ENCODE data around the gene NRIP2.
A peak's percentile ranks its signal among the peaks of the same experiment; 100 is the strongest.
"Not testable (repeated sequence)": the region's sequence is repeated elsewhere in the genome, so short reads cannot be mapped to it uniquely, and the experiment has no call there.

NRIP2 gene, protein sequence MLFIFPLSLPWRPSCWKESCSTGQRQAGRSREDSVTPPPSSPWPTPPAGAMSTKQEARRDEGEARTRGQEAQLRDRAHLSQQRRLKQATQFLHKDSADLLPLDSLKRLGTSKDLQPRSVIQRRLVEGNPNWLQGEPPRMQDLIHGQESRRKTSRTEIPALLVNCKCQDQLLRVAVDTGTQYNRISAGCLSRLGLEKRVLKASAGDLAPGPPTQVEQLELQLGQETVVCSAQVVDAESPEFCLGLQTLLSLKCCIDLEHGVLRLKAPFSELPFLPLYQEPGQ

DNA sequence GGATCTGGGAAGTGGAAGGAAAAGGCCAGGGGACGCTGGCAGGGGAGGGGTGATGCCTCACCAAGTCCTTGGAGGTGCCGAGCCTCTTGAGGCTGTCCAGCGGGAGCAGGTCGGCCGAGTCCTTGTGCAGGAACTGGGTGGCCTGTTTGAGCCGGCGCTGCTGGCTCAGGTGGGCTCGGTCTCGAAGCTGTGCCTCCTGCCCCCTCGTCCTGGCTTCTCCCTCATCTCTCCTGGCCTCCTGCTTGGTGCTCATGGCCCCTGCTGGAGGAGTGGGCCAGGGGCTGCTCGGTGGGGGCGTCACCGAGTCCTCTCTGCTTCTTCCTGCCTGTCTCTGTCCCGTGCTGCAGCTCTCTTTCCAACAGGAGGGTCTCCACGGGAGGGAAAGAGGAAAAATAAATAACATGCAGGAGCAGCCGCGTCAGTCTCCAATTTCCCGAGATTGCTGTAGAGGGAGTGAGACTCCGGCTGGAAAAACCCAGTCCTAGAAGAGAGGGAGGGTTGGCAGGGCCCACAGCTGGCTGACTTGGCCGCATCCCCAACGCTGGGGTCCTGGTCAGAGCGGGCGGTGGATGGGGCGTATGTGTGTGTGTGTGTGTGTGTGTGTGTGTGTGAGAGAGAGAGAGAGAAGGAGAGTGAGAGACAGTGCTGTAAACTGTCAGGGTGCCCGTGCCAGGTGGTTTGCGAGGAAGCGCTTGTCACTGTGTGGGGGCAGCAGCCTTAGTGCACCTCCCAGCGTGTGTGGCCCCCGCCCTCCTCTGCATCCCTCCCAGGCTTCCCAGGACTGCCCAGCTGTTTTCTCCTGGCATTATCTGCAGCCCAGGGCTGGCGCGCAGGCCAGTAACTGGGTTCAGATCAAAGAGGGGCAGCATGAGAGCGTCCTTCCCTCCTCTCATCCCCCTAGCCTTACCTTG, at the start of gene NRIP2:
NRIP2 (minus strand) TSS at position 455 of the 911 bp plus-strand sequence; CDS start at position 403, 52 bp downstream.
- DNase-seq = no peak

DNA sequence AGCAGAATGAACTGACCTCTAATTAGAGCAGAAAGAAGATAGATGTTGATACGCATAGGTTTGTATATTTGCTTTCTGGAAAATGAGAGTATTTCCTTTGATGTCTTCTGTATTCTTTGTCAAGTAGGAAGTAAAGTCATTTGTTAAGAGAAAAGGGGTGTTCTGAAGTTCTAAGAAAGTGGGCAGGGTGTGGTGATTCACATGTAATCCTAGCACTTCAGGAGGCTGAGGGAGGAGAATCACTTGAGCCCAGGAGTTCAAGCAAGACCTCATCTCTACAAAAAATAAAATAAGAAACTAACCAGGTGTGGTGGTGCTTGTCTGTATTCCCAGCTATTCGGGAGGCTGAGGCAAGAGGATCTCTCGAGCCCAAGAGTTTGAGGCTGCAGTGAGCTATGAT, 45.0 kb upstream of the NRIP2 start:
- no peak for DNase-seq

DNA sequence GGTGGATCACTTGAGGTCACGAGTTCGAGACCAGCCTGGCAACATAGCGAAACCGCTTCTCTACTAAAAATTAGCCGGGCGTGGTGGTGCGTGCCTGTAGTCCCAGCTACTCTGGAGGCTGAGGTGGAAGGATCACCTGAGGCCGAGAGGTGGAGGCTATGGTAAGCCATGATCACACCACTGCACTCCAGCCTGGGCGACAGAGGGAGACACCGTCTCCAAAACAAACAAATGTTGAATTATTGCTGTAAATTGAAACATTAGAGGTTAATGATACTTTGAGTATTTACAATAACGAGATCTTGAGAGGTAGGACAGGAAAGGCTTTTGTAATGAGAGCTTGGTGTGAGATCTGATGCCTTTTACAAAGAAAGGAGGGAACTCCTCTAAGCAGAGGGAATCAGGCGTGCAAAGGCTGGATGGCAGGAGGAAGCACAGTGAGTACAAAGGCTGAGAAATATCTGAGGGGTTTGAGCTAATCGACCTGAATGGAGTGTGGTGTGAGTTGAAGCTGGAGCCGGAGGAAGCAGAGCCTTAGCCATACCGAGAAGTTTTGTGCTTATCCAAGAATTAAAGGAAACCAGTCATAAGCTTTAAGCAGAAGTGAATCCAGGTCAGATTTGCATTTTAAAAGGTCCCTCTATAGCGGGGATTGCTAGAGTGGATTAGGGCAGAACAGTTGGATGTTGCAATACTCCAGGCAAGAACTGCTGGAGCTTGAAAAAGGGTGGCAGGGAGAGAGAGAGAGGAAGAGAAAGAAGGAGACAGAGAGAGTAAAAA, 43.3 kb upstream of the NRIP2 start:
- DNase-seq = no peak

DNA sequence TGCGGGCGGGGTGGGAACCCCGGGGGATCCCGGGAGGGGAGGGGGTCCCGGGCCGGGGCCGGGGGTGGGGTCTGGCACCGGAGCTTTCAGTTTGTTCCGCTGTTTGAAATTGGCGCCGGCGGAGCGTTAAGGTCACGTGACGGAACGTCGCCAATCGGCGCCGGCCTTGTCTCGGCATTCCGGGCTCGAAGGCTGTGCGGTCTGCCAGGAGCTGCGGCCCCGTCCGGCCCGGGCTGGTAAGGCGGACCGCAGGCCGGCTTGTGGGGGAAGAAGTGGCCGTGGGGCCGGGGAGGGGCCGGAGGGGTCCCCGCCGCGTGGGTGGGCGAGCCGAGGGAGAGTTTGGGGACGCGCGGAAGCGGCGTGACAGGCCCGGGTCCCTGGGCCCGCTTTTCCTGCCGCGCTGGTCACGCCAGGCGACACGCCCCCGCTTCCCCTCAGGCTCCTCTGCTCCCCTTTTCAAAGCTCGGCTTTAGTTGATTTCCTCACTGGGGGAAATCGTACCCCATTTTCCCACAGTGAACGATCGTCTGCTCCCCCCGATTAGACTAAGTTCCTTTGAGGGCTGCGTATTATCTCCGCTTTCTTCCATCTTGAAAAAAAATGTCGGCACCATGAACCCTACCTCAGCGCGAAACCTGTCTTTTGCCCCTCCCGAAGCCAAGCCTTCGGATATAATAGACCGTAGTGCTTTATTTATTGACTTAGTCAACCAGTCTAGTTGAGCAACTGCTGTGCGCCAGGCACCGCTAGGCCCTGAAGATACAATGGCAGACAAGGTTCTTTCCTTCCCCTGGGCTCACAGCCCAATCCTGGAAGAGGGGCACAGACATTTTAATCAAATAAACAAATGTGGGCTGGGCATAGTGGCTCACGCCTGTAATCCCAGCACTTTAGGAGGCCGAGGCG, 42.5 kb upstream of the NRIP2 start, which contains the start of the genes FOXM1 and RHNO1:
FOXM1 (minus strand) TSS at position 128 of the 906 bp plus-strand sequence. CDS start 2,696 bp downstream, outside the sequence.
RHNO1 (plus strand) TSS at position 177 of the 906 bp plus-strand sequence. CDS start 8,144 bp downstream, outside the sequence.
- peak; percentile 92 for DNase-seq

DNA sequence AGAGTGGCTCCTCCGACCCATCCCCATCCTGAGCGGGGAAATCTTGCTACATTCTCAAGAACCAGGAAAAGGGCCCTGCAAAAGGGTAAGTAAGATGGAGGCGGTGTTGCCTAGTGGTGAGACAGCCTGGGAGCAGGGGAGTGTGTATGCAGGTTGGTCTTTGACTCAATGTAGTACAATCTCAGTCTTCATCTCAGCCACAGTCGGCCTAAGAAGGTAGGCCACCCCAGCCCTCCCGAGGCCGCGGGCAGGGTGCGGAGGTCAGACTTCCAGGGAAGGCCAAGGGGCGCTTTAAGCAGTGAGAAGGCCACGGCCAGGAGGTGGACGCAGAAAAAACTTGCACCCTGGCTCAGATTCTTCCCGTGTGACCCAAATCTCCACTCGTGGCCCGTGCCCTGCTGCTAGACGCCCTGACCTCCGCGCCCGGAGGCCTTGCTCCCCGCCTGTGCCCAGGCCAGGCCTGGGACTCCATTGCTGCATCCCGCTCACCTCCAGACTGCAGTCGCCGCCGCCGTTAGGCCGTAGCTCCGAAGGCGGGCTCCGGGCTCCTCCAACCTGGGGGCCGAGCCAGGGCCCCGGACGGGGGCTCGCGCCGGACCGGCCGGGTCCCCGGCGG, 41.7 kb upstream of the NRIP2 start:
- DNase-seq = no peak

DNA sequence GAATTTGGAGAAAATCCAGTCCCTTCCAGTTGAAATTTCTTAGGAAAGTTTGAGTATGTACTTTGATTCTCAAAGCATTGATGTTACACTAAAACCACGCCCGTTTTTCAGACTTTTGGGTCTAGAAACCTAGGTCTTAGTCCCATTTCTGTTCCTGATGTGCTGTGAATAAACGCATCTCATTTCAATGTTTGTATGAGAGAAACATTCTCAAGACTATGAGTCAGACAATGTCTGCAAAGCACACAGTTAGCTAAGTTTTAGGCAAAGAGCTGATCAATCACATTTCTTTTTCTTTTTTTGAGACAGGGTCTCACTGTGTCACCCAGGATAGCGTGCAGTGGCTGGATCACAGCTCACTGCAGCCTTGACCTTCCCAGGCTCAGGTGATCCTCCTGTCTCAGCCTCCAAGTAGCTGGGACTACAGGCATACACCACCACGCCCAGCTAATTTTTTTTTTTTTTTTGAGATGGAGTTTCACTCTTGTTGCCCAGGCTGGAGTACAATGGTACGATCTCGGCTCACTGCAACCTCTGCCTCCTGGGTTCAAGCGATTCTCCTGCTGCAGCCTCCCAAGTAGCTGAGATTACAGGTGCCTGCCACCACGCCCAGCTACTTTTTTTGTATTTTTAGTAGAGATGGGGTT, 34.3 kb upstream of the NRIP2 start:
- not testable (repeated sequence) for DNase-seq

DNA sequence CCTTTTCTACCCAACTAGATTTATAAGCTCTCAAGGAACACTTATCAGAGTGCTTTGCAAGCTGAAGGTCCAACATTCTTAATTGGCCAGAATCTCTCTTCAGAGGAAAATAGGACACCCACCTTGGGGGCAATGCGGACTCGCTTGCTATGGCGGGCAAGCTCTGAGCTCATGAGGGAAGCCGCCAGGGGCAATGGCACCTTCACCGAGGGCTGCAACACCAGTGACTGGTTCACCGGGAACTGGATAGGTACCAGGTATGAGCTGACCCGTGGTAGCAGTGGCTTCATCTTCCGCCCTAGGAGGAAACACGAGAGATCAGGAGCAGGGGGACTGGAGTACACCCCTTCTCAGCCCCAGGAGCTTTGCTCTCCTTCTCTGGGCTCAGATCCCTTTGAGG, 29.4 kb upstream of the NRIP2 start:
- no peak for DNase-seq

DNA sequence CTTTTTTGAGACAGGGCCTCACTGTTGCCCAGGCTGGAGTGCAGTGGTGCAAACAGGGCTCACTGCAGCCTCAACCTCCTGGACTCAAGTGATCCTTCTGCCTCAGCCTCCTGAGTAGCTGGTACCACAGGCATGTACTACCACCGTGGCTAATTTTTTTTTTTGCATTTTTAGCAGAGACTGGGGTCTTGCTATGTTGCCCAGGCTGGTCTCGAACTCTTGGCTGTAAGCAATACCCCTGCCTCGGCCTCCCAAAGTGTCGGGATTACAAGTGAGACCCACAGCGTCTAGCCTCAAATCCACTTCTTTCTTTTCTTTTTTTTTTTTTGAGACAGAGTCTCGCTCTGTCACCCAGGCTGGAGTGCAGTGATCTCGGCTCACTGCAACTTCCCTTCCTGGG, 28.6 kb upstream of the NRIP2 start:
- not testable (repeated sequence) for DNase-seq

DNA sequence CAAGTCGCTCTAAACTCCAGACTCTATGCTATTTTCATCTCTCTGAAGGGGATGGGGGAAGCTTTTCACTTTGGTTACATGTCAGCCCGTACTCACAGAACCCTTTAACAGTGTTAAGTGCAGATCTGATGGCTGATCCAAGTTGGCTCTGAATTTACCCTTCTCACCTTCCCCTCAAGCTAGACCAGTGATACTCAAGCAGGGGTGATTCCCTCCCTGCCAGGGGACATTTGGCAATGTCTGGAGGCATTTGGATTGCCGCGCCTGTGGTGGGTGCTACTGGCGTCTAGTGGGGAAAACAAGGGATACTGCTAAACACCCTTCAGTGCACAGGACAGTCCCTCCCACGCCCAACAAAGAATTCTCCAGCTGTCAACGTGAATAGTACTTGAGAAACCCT, 28.0 kb upstream of the NRIP2 start:
- DNase-seq = no peak

DNA sequence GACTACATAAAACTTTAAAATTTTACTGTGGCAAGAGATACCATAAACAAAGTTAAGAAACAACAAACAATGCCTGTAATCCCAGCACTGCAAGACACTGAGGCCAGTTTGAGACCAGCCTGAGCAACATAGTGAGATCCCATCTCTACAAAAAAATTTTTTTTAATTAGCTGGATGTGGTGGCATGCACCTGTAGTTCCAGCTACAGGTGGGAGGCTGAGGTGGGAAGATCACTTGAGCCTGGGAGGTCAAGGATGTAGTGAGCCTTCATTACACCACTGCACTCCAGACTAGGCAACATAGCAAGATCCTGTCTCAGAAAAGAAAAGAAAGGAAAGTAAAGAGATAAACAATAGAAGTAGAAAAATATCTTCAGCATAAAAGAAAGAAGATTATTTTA, 25.3 kb upstream of the NRIP2 start:
- no peak for DNase-seq

DNA sequence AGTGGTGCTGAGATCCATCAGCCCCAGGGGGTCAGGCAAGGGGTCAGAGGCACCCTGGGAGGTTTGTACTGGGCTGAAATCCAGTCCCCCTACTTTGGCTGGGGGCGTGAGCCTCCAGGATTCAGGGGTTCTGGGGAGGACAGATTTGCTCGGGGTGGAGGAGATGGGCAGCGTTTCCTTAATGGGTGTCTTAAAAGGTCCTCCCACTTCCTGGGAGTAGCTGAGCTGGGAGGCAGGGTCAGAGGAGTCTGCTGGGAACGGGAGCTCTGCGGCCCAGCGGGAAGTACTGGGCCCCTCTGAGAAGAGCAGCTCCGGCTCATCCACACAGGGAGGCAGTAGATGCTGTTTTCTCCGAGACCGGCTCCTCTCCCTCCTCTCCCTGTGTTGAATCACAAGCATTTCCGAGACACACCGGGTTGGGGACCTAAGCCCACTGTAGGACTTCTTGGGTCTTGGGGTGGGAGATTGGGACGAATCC, 24.1 kb upstream of the NRIP2 start:
- no peak for DNase-seq

DNA sequence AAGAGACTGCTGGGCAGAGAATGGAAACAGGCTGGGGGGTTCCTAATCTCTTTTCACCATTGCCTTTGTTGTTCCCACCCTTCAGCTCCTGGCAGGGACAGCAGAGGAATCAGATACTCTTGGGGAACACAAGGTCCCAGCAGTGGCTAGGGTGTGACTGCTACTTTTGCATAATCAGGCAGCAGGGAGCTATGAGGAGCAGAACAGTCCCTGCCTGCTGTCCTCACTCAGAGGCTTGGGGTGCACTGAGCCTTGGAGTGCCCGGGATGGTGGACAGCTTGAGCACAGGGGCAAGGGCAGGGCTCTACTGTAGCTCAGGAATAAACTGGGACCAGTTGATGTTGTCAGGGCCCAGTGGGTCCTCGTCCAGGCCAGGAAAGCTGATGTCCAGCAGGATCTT, 23.5 kb upstream of the NRIP2 start:
- DNase-seq = no peak

DNA sequence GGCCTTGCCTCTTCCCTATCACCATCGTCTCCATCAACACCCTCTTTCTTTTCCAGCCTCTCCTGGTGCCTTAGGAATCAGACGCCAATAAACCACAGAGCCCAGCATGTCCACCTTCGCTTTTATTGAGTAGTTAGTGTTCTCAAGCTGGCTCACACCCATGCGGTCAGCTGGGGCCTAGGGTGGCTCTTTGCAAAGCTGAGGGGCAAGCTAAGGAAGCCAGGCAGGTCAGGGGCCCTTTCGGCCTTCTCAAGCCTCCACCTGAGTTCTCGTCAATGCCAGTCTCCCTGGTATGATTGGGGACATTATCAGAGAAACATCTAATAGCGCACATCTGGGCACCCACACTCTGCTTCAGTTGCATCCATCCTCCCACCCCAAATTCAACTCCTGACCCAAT, 22.7 kb upstream of the NRIP2 start:
- DNase-seq = no peak

DNA sequence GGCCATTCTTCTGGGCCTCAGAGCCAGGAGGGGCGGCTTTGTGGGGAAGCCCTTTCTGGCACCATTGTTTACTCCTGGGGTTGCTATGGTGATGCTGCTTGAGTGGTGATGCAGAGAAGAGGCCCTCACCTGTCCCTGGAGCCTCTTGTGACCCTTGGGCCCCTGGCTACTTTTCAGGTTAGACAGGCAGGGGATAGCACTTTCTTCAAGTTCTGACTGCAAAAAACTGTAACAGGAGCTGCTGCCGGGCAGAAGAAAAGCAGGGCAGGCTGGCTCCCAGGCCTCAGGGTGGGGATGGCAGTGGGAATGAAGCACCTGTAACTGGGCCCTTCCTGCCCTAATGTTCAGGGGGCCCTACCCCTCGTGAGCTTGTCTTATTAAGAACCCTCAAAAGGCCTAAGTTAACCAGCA, 22.2 kb upstream of the NRIP2 start, which contains the start of gene TEX52:
TEX52 (minus strand) TSS at position 19 of the 411 bp plus-strand sequence; CDS start at position 6, 13 bp downstream.
- no peak for DNase-seq

DNA sequence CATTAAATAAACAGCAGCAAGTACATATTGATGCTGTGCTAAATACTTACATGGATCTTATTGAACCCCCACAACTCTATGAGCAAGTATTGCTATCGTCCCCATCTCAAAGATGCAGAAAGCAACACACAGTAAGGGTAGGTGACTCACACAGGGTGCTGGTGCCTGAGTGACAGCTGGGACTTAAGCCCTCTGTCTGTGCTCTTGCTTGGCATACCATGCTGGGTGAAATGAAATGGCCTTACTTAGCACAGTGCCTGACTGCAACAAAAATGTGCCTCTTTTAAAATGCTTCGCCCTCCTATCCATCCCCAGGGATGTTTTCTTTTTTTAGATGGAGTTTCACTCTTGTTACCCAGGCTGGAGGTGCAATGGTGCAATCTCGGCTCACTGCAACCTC, 21.2 kb upstream of the NRIP2 start:
- DNase-seq = no peak

DNA sequence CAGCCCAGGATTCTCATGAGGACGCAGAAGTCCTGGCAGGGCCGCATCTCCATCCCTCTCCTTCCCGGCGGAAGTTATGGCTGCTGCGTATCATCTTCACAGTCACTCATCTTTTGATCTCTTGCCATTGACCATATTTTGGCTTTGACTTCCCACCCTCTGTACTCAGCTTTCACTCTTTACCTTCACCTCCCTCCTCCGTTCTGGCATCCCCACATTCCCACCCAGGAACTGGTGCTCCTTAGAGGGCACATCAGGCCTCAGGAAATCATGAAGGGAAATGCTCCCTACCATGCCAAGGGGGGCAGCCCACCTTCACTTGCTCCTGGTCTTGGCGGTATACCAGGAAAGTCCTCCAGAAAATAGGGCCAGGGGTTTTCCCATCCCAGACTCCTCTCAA, 20.7 kb upstream of the NRIP2 start:
- no peak for DNase-seq

DNA sequence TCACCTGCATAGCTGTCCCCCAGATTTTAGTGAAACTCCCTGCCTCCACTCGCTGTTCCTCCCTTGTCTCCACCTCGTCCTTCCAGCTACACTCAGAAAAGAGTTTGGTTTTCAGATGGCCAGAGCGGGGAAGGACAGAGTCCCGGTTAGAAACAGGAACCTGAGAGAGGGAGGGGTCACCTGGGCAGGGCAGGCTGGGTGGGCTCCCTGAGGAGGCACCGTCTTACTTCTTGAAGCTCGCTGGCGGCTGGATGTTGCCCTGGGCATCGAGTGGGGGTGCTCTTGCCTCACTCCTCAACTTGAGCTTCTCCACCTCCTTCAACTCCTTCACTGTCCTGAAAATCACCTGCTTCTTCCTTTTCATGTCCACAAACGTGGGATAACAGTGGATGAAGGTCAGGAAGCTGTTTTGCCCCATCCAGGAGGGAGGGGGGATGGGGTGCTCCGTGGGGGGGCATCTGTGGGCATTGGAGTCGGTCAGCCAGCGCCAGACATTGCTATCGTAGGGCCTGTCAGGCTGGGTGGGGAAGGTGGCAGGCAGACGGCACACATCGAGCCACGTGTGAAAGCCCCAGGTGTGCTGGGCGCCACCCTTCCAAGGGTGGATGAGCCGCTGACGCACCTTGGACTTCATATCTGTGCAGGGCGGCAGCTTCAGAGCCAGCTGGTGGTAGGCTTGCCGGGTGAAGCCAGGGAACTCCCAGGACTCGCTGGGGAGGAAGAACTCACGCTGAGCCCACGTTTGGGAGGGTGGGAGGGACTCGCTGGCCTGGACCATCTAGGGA, 20.0 kb upstream of the NRIP2 start:
- DNase-seq = no peak

DNA sequence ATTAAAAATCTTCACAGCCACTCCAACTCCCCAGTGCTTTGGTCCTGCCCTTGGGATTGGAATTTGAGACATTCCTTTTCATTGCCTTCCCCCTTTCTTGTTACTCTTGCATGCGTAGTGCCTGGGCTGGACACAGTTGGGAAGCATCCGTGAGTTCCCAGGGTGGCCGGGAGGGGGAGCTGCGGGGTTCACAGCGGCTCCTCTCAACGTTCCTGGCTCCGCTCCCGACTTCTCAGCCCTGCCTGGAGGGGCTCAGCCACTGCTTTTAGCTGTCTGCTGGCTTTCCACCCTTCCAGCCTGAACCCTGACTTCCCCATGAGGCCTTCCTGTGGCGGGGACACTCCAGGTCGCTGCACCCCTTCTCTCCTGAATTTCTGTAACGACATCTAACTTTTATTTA, 18.8 kb upstream of the NRIP2 start:
- peak; percentile 78 for DNase-seq

DNA sequence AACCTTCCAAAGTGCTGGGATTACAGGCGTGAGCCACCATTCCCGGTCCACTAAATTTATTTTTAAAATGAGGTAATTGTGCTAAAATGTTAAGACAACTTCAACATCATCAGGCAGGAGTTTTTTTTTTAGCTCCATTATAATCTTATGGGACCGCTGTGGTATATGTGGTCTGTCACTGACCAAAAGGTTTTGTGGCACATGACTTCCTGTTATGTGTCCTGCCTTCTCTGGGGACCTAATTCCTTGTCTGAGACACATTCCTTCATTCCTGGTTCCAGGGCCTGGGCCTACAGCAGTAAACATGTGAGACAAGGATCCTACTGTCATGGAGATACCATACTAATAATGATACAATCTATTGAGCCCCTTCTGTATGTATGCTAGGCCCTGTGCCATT, 17.1 kb upstream of the NRIP2 start:
- no peak for DNase-seq

DNA sequence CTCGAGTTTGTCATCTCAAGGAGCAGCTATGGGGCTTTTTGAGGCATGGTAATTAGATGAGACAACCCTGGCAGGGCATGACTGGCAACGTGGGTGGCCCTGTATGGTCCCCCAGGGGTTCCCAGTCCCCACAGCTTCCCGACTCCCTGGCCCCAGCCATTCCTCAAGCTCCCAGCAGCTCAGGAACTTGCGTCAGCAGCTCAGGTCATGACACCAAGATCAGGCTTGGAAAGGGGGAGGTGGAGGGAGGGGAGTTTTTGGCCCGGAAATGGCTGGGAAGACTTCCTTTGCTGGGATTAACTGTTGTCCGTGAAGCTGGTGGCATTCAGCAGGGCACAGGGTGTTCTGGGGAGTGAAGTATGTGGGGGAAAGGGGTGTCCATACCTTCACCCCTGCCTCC, 10.4 kb upstream of the NRIP2 start:
- no peak for DNase-seq

Measured in activated CD8-positive, alpha-beta memory T cell treated with anti-CD3 and anti-CD28 coated beads, Interleukin-2, amount 50 U/mL, for 48 hours (primary cell).